NOMO-1 (cell line): Measurements from ENCODE around the gene SPTBN1.

Source experiments
- DNase-seq, 2 experiments: peaks; one replicate each; lab custom pipeline; 2025; ENCODE audit not compliant: unreplicated experiment in 2 of 2; lab: John Stamatoyannopoulos, UW

SPTBN1 gene

DNA sequence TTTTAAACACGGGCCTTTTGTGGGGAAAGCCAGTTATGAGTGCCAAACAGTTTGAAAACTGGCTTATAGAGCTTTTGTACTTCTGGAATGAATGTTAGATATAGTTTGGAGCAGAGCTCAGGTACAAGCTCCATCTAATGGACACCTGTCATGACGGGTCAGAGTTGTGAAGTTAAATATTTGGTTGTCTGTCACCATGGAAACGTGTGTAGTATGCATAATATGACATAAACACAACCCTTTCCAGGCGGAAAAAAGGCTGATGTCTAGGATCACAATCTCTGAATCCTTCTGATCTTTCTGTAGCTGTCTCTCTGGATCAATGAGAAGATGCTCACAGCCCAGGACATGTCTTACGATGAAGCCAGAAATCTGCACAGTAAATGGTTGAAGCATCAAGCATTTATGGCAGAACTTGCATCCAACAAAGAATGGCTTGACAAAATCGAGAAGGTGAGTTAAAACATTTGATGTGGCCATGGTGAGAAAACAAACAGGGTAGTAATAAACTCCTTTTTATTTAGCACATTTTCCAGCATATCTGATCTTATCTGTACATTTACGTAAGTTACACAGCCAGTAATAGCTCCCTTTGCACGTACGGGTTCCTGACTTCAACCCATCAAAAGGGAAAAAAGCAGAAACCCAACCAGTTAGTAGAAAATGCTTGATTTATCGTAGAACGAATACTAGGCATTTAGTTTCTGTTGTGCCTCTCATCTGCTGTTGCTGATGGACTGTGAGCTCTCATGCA, 186.7 kb downstream of the SPTBN1 start:
- DNase-seq: no peak

DNA sequence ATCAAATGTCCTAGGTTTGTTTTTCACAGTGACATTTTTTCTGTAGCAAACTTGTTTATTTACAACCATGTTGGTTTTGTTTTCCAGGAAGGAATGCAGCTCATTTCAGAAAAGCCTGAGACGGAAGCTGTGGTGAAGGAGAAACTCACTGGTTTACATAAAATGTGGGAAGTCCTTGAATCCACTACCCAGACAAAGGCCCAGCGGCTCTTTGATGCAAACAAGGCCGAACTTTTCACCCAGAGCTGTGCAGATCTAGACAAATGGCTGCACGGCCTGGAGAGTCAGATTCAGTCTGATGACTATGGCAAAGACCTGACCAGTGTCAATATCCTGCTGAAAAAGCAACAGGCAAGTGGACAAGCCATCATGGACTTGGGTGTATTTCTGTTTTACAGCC, 188.1 kb downstream of the SPTBN1 start:
- DNase-seq: no peak

DNA sequence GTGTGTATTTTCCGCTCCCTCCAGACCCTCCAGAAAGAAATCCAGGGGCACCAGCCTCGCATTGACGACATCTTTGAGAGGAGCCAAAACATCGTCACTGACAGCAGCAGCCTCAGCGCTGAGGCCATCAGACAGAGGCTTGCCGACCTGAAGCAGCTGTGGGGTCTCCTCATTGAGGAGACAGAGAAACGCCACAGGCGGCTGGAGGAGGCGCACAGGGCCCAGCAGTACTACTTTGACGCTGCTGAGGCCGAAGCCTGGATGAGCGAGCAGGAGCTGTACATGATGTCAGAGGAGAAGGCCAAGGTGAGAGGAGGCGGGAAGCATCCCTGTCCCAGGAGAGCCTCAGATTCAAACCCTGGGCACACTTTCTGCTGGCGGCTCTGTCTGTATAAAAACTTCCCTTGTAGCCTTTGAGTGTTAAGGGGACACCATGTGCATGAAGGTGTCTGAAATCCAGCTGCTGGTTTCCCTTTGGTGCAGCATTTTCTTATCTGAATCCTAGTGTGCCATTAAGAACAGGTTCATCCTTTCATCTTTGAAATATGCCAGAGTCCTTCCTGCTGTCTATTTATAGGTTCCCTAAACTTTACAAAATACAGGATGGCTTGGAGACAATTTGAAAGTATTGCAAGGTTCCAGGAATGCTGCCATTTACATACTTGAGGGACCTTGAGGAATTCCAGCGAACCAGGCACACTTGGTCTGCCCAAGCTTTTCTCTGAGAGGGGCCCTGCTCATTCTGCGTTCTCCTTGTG, 190.2 kb downstream of the SPTBN1 start:
- no peak for DNase-seq

DNA sequence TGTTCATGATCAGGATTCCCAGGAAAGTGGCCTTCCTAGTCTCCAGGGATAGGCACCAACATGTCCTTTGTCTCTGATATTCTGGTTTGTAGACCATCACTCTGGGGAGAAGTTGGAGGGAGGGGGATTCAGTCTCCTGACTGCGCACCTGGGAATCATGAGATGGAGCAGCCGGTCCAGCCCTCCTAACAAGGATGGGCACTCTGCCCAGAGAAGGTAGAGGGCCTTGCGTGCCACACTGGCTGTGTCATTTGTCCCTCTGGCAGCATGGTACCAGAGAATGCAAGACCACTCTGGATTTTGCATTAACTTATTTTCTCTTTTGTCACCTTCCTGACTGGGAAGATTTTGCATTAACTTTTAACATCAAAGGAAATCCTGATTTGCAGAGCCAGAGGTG, 192.1 kb downstream of the SPTBN1 start:
- no peak for DNase-seq

DNA sequence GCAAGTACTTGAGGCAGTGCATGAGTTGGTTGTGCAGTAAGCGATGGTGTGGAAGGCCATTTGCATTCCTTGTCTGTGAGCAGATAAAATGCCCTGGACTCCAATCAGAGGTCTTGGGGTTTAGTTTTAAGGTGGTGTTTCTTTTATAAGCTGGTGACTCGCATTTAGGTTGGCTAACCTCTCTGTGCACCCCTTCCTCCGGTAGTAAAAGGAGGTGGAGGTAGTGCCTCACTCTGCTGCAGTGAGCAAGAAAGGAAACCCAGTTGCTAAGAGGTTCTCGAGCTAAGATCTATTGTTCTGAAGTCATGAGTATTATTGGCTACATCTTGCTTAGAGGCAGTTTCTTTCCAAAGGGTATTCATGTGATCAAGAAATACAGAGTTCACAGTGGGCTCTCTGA, 193.1 kb downstream of the SPTBN1 start:
- DNase-seq: no peak

DNA sequence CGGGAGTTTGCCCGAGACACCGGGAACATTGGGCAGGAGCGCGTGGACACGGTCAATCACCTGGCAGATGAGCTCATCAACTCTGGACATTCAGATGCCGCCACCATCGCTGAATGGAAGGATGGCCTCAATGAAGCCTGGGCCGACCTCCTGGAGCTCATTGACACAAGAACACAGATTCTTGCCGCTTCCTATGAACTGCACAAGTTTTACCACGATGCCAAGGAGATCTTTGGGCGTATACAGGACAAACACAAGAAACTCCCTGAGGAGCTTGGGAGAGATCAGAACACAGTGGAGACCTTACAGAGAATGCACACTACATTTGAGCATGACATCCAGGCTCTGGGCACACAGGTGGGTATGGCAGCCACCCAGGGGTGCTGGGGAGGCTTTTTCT, 193.5 kb downstream of the SPTBN1 start:
- DNase-seq: no peak

DNA sequence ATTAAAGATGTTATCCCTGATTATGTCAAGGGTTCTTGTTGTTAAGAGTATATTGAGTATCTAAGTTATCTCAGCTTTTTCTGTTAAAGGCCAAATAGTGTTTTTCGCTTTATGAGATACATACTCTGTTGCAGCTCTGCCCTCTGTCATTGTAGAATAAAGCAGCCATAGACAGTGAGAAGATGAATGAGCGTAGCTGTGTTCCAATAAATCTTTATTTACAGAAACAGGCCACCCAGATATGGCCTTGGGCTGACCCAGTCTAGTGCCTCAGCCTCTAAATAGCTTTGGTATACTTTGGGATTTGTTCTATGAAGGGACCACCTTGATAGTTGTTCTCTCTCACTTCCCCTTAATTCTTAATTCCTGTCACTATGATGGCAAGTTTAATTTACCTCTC, 194.5 kb downstream of the SPTBN1 start:
- no peak for DNase-seq

DNA sequence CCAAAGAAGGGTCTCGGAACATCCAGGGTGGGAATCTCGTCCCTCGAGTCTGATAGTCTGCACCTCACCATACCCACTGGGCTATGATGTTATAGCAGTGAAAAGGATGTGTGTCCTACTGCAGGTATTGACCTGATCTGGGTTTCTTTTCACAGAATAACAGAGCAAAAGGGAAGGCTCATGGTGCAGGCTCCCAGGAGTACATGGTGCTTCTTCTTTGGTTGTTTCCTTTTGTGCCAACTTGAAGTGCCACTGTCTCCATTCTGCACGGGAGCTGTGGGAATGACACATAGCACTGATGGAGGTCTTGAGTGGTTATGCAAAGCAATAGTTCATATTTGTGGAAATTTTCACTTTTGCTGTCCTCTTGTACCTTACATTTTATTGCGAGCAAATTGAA, 195.2 kb downstream of the SPTBN1 start:
- DNase-seq: no peak

DNA sequence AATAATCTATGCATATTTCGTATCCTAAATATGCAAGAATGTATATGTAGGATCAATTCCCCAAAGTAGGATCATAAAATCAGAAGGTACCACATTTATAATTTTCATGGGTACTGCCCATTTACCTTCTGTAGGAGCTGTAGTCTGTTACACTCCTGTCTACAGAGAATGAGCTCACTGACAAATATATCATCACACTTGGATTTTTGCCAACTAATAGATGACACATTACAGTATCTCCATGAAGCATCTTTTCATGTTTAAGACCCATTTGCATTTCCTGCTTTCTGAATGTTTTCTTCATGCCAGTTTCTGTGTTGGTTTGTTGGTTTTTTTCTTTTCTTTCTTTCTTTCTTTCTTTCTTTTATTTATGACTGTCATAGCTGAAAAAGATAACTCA, 196.4 kb downstream of the SPTBN1 start:
- no peak for DNase-seq

DNA sequence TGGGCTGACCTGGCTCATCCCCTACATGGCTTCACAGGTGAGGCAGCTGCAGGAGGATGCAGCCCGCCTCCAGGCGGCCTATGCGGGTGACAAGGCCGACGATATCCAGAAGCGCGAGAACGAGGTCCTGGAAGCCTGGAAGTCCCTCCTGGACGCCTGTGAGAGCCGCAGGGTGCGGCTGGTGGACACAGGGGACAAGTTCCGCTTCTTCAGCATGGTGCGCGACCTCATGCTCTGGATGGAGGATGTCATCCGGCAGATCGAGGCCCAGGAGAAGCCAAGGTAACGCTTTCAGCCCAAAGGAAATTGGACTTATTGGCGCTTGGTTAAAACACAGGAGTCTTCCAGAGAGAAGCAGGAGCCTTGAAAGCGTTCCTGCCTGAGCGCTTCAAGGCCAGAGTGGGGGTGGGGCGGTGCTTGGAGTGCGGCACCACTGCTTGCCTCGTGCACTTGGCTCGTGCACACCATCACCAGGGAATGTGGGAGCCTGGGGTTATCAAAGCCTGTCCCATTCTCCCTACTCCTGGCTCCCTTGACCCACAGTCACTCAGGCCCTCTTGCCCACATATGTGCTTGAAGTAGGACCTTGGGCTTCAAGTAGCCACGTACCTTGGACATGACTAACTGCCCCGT, 197.6 kb downstream of the SPTBN1 start:
- no peak for DNase-seq

DNA sequence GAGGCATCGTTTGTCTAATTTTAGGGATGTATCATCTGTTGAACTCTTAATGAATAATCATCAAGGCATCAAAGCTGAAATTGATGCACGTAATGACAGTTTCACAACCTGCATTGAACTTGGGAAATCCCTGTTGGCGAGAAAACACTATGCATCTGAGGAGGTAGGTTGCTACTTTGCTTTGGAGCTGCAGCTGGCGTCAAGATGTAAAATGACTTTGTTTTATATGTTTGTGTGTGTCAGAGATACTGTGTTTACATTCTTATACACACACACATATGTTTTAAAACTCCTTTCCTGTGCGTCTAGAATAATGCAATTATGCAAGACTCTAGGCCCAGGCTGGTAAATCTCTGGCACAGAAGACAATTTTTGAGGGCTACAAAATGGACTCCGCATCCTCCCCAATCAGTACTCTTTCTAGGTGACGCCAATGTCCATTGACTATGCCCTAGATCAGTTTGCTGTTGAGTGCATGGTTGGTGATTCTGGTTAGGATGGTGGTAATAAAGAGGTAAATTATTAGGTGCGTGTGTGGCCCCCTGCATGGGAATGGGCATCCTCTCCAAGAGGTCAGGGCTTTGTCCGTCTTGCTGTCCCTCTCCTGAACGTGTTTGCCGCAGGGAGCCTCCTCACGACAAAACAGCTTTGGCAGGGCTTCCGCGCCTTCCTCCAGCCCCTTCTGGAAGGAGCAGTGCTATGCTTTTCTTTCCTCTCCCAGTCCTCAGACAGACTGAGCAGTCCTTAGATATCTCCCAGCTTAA, 199.1 kb downstream of the SPTBN1 start:
- no peak for DNase-seq

DNA sequence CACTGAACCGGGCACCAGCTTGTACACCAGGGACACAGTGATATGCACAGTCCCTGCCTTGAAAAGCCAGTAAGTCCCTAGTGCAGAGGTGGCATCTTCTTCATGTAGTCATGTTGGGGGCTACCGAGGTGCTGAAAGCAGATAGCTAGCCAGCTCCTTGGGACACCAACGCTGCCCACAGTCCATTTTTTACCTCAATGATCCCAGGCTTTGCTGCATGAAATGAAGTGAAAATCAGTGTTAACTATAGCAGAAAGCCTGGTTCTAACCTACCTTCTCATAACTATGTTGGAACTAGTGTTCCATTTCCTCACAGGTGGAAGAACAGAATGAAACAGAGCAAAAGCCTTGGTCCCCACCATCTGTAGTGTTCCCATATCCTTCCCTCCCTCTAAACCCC, 200.7 kb downstream of the SPTBN1 start:
- DNase-seq: no peak

DNA sequence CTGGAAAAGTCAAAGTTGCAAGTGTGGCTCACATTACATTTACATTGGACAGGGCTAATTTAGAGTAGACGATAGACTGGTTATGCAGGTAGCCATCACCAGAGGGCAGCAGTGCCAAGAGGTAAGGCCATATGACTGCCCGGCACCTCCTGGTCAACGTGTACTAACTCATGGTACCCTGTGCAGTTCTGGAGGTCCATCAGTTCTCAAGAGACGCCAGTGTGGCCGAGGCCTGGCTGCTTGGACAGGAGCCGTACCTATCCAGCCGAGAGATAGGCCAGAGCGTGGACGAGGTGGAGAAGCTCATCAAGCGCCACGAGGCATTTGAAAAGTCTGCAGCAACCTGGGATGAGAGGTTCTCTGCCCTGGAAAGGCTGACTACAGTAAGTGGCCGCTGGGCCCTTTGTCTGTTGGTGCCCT, 201.5 kb downstream of the SPTBN1 start:
- peak; percentile 14 to 19 for DNase-seq

DNA sequence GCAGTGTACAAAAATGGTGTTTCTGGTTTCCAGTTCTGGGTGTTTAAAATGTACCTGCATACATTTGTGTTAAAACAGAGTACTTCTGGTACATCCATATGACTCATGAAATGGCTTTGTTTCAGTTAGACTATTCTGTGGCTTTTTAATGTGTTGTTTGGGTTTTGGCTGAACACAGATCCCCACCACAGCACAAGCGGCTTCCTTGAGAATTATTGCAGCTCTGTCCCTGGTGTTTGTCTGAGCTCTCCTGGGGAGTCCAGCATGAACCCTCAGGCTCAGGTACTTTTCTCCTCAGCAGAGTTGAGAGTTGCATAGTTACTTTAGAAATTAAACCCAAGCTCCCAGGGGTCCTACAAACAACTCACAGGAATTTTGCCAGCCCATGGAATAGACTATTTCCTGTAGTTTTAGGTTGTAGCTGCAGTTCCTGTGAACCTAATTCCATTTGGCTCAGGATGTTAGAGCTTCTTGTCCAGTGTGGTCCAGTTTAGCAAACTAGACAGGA, 202.5 kb downstream of the SPTBN1 start:
- no peak for DNase-seq

DNA sequence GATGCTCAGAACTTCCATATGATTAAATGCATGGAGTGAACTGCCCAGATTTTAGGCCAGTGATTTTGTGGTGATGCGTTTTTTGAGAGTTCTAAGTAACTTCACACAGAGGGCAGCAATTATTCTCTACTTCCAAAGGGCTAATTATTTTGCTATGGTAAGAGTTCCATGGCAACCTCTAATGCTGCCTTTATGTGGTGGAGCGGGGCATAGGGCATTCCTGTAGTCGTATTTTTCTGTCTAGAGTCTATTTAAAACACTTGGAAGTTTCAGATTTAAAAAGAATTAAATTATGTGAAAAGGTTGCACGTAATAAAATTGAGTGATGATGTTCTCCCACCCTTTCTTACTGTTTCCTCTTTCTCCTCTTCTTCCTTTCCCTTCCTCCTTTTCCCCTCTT, 203.4 kb downstream of the SPTBN1 start:
- no peak for DNase-seq

DNA sequence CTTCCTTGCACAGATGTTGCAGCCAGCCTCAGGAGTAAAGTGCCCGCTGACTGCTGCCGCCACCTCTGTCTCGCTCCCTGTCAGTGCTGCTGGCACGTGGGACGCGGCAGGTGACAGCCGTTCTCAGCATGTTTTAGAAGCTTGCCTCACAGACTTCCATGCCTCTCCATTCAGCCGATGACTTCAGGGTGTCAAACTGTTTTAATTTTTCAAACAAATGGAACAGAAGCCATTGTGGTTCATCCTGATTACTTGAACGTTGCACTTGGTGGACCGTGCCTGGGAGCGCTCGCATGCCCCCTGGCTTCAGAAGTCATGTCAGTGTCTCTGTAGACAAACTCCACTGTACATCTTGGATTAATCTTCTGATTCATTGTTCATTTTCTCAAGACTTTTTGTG, 204.6 kb downstream of the SPTBN1 start:
- DNase-seq: no peak

DNA sequence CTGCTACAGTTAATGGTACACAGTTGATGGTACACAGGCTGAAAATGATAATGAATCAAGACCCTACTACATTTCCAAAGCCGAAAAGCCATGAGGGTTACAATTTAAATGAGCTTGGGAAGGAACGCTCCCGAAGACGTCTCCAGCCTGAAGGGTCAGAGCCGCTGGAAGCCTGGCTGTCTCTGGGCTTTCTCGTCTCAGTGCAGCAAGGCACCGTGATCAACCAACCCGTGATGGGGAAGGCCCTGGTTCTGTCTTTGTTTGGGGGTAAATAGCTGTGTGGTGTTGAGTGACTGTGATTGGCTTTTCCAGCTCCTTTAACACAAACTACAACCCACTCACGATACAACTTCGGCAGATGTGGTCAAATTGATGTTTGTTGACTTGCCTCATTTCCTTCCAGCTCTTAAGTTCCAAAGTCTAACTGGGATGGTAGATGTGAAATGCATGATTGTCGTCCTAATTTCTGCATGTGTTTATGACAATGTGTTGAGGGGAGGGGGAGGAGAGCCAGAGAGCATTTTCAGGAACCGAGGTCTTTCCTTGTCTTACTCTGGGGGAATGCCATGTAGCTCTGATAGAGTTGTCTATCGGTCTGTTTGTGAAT, 207.4 kb downstream of the SPTBN1 start:
- no peak for DNase-seq

DNA sequence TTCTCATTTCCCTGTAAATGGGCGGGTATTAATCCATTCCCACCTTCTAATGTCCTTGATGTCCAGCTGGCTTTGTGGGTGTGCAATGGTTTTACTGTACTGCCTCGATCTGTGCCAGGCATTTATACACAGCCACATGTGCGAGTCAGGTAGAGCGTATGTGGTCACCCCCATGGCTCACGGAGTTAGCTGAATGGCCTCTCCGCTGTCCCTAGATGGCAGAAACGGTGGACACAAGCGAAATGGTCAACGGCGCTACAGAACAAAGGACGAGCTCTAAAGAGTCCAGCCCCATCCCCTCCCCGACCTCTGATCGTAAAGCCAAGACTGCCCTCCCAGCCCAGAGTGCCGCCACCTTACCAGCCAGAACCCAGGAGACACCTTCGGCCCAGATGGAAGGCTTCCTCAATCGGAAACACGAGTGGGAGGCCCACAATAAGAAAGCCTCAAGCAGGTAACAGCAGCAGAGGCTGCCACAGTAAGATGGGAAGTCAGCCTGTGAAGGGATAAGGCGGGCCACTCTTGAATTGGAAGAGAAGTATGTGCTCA, 208.2 kb downstream of the SPTBN1 start:
- DNase-seq: no peak

DNA sequence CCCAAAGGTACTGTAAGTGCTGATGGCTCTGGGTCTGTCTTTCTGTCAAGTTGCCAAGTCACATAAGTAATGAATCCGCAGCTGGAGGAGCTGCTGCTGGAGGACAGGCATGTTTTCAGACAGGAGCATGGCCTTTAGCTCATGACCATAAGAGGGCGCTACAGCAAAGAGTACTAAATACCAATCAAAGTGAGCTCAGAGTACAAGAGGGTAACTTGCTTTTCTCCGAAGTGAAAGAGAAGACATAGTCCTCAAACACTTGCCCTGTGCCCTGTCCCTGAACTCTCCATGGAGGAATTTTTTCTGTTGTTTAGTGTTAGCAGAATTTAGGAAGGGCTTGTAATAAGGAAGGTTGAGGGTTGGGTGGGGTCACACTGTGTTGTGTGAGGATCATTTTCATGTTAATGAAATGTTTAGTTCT, 209.3 kb downstream of the SPTBN1 start:
- peak; percentile 3 to 53 for DNase-seq

DNA sequence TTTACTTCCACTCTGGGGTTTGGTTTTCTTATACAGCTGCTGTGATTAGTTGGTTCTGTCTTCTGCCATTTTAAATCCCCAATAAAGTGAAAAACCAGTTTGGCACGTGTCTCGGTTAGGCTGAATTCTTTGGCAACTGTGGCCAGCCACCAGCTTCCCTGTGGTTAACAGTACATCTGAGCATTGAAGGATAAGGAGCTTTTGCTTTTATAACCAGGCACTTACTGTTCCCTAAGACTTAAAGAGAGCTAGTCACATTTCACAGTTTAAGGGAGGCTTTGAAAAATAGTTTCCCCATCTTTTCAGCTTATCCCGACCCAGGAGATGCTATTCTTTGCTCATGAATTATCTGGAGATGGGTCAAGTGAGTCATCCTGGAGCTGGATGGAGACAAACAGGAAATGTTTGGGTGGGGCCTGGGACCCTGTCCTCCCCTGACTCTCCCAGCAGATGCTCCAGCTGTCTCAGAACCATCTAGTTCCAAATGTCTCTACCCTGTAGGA, 210.1 kb downstream of the SPTBN1 start:
- DNase-seq: no peak
